Thoracic aorta (tissue), 2 donors: ENCODE measurements around the gene TRIO. TPM values are rescaled to one million over a fixed set of nuclear protein-coding genes. Genes with fewer than 3 reads are reported as not detected.

Experiments used
- ATAC-seq: fragments of 150-250 bp; one replicate; pipeline ENCODE4 v1.8.0; 2017; ENCODE audit warnings: low read depth; ENCODE audit not compliant: insufficient number of reproducible peaks, low FRiP score
- DNase-seq: peaks from one replicate; pipeline ENCODE4 v3.0.0-alpha.2; 2020; ENCODE audit warnings: low spot score
- H3K27ac ChIP-seq, 2 donors: fragments of 200-600 bp; sonication (generic); 1 replicate in 1 of 2; 2 replicates in 1 of 2; pipeline ENCODE4 v1.5.1; 2016; ENCODE audit warnings: mild to moderate bottlenecking in 2 of 2, moderate library complexity in 2 of 2
- H3K27me3 ChIP-seq: fragments of 200-600 bp; sonication (generic); replicated peaks from 2 replicates; pipeline ENCODE4 v1.6.0; 2016; ENCODE audit warnings: mild to moderate bottlenecking; ENCODE audit not compliant: insufficient read depth
- H3K36me3 ChIP-seq: fragments of 200-600 bp; sonication (generic); one replicate; pipeline ENCODE4 v1.5.1; 2016
- H3K4me1 ChIP-seq, 2 donors: fragments of 200-600 bp; sonication (generic); 1 replicate in 1 of 2; 2 replicates in 1 of 2; pipeline versions ENCODE4 v1.5.1 to v1.6.0; 2016; ENCODE audit warnings: low read depth in 2 of 2, mild to moderate bottlenecking in 1 of 2; ENCODE audit not compliant: control insufficient read depth in 1 of 2
- H3K4me3 ChIP-seq: fragments of 200-600 bp; sonication (generic); 2 replicates; pipeline ENCODE4 v1.5.1; 2016; ENCODE audit warnings: mild to moderate bottlenecking
- H3K9me3 ChIP-seq: fragments of 200-600 bp; sonication (generic); 2 replicates; pipeline ENCODE4 v1.5.1; 2016
- CTCF ChIP-seq: fragments of 200-600 bp; sonication (generic); IDR thresholded peaks from one replicate; pipeline ENCODE4 v1.5.1; 2019; ENCODE audit warnings: antibody characterized with exemption
- total RNA-seq, 2 donors: library from RNA; depleted of rRNA; stranded (reverse); fragments of >200 nt; gene quantifications; one replicate each; pipeline versions ENCODE4 v1.1.0 to v1.2.3, GENCODE V29; 2016

Gene TRIO
- total RNA-seq, 2 donors from 2014 or later = 219 to 300 TPM

DNA sequence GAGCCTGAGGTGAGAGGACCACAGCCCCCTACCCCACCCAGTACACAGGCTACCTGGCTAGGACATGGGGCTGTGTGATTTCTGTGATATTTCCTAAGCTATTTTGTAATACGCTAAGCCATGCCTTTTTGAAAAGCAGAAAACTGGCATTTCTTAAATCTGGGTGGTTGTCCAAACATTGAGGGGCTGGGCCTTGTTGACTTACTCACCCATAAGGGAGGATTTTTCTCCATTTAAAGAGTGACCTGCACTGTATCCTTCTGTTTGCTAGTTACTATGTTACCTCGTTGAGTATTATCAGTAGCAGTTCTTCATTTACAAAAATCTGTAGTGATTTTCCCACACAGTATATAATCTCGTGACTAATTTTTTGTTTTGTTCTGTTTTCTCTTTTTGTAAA lies 321.0 kb downstream of the TRIO start:
- H3K27me3 ChIP-seq = no peaks in the 10 kb centered on the region
- no peaks in the 10 kb centered on the region for H3K9me3 ChIP-seq
- ATAC-seq = no peak
- no peak for DNase-seq
- peaks cover 45% of the 10 kb centered on the region for H3K36me3 ChIP-seq
- H3K4me1 ChIP-seq = no peaks in the 10 kb centered on the region
- no peak for TF ChIP-seq CTCF
- no peak overlapping the region for H3K27ac ChIP-seq
- no peak overlapping the region for H3K4me3 ChIP-seq

- Histone ChIP-seq H3K9me3 (no peaks in the 10 kb centered on the region), H3K4me3 (no peak overlapping the region), H3K4me1 (no peaks in the 10 kb centered on the region), H3K27ac (no peak overlapping the region), H3K36me3 (peaks cover 45% of the 10 kb centered on the region), H3K27me3 (no peaks in the 10 kb centered on the region)
- DNase-seq (no peak), ATAC-seq (no peak)
- TF ChIP-seq CTCF = no peak
These were observed 321.5 kb downstream of the TRIO start for GRCh38 chr5:14464671-14465070.

GRCh38 chr5:14465116-14465515 lies 322.0 kb downstream of the TRIO start:
- no peak for DNase-seq
- no peak for ATAC-seq
- H3K4me3 ChIP-seq = no peak overlapping the region
- no peaks in the 10 kb centered on the region for H3K27me3 ChIP-seq
- H3K4me1 ChIP-seq = no peaks in the 10 kb centered on the region
- no peak overlapping the region for H3K27ac ChIP-seq
- H3K36me3 ChIP-seq = peaks cover 45% of the 10 kb centered on the region
- H3K9me3 ChIP-seq = no peaks in the 10 kb centered on the region
- TF ChIP-seq CTCF = no peak

DNA sequence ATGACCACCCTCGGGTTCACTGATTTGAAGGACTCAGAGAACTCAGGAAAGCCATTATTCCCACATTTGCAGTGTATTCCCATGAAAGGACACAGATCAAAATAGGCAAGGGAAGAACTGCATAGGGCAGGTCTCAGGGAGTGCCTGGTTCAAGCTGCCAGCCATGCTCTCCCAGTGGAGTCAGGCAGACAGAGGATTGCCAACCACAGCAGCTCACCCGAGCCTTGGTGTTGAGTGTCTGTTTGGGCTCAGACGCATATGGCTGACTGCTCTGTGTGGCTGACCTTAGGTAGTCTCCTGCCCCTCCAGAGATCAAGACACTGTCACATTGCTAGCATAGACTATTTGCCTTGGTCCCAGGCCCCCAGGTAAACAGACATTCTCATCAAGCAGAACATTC lies 322.6 kb downstream of the TRIO start:
- Histone ChIP-seq H3K4me1 (no peaks in the 10 kb centered on the region), H3K27me3 (no peaks in the 10 kb centered on the region), H3K9me3 (no peaks in the 10 kb centered on the region), H3K4me3 (no peak overlapping the region), H3K27ac (no peak overlapping the region), H3K36me3 (peaks cover 41% of the 10 kb centered on the region)
- ATAC-seq (no peak), DNase-seq (no peak)
- TF ChIP-seq CTCF = no peak

GRCh38 chr5:14467251-14467650 lies 324.1 kb downstream of the TRIO start:
- no peak overlapping the region for H3K27ac ChIP-seq
- no peak overlapping the region for H3K4me3 ChIP-seq
- TF ChIP-seq CTCF = no peak
- H3K4me1 ChIP-seq = no peaks in the 10 kb centered on the region
- H3K27me3 ChIP-seq = no peaks in the 10 kb centered on the region
- ATAC-seq (no peak), DNase-seq (no peak)
- H3K36me3 ChIP-seq = peaks cover 31% of the 10 kb centered on the region
- no peaks in the 10 kb centered on the region for H3K9me3 ChIP-seq
